Muscle of leg (tissue), 11 donors: ENCODE data around the gene ZBTB7C. TPM values are rescaled to one million over a fixed set of nuclear protein-coding genes. Genes with fewer than 3 reads are reported as not detected.
A peak's percentile ranks its signal among the peaks of the same experiment; 100 is the strongest.

Experiments used
- DNase-seq: peaks from one replicate; pipeline ENCODE4 v3.0.0; 2013
- H3K27ac ChIP-seq: one replicate; pipeline ENCODE4 v1.5.1; 2013; ENCODE audit warnings: mild to moderate bottlenecking, low read length, control low read depth
- H3K27me3 ChIP-seq: one replicate; pipeline ENCODE4 v1.6.1; 2013; ENCODE audit warnings: low read length; ENCODE audit not compliant: control insufficient read depth, insufficient read depth
- H3K36me3 ChIP-seq: one replicate; pipeline ENCODE4 v1.6.1; 2013; ENCODE audit warnings: low read length; ENCODE audit not compliant: control insufficient read depth, insufficient read depth
- H3K4me1 ChIP-seq: one replicate; pipeline ENCODE4 v1.6.1; 2013; ENCODE audit warnings: low read length; ENCODE audit not compliant: control insufficient read depth, insufficient read depth
- H3K4me3 ChIP-seq: one replicate; pipeline ENCODE4 v1.5.1; 2013; ENCODE audit warnings: low read length, control low read depth
- H3K9me3 ChIP-seq: replicated peaks from 2 replicates; pipeline ENCODE4 v1.6.1; 2013; ENCODE audit warnings: low read depth, low read length; ENCODE audit not compliant: control insufficient read depth
- WGBS: methylation state at CpG from one replicate; pipeline ENCODE4 v1.1.5; 2013; ENCODE audit warnings: missing lambda C conversion rate; ENCODE audit not compliant: insufficient coverage; 5-methylcytosine and 5-hydroxymethylcytosine counted together
- polyA plus RNA-seq, 8 donors: library from polyadenylated mRNA; unstranded; fragments of 120-200 nt; gene quantifications; one replicate each; pipeline versions ENCODE4 v1.2.1 to v1.2.3, GENCODE V29; 2013; ENCODE audit warnings: inconsistent platforms in 1 of 8, low replicate concordance in 1 of 8; ENCODE audit not compliant: insufficient read length in 8 of 8, insufficient read depth in 1 of 8
- total RNA-seq: library from RNA; stranded (reverse); fragments of 120-200 nt; gene quantifications from one replicate; pipeline ENCODE4 v1.2.4, GENCODE V29; 2013

The ZBTB7C gene
- total and polyA plus RNA-seq, 9 donors: 2.8 to 5.6 (median 4.1) TPM

GRCh38 chr18:48132797-48133655, 276.2 kb downstream of the ZBTB7C start:
- peak overlapping the region; percentile 31 for H3K27ac ChIP-seq

GRCh38 chr18:48131042-48131441, 278.1 kb downstream of the ZBTB7C start:
- Histone ChIP-seq H3K4me3 (no peak overlapping the region), H3K4me1 (peaks cover 38% of the 10 kb centered on the region), H3K27ac (no peak overlapping the region), H3K27me3 (peaks cover 14% of the 10 kb centered on the region), H3K36me3 (no peaks in the 10 kb centered on the region), H3K9me3 (no peaks in the 10 kb centered on the region)
- no peak for DNase-seq
- 97% methylated on average over 6 of the region's 9 CpGs for WGBS

More at GRCh38 chr18:48132797-48133655, 276.2 kb downstream of the ZBTB7C start:
- Histone ChIP-seq H3K36me3 (no peaks in the 10 kb centered on the region), H3K4me1 (peaks cover 41% of the 10 kb centered on the region), H3K27me3 (peaks cover 26% of the 10 kb centered on the region), H3K9me3 (no peaks in the 10 kb centered on the region), H3K4me3 (no peak overlapping the region)
- WGBS: 39% methylated on average over 3 of the region's 6 CpGs
- DNase-seq: peak; percentile 75

- H3K27me3 ChIP-seq: peaks cover 4% of the 10 kb centered on the region
- peak; percentile 91 for DNase-seq
- peak overlapping the region; percentile 13 for H3K27ac ChIP-seq
- WGBS: 20% methylated on average over 1 of the region's 7 CpGs
- no peaks in the 10 kb centered on the region for H3K36me3 ChIP-seq
- H3K9me3 ChIP-seq: no peaks in the 10 kb centered on the region
- peaks cover 36% of the 10 kb centered on the region for H3K4me1 ChIP-seq
- no peak overlapping the region for H3K4me3 ChIP-seq
Measured at GRCh38 chr18:48129621-48130082, 279.5 kb downstream of the ZBTB7C start.

GRCh38 chr18:48127606-48128005, 281.6 kb downstream of the ZBTB7C start:
- peaks cover 49% of the 10 kb centered on the region for H3K4me1 ChIP-seq
- WGBS: 40% methylated on average over 12 of the region's 12 CpGs
- H3K4me3 ChIP-seq: no peak overlapping the region
- DNase-seq: peak; percentile 88
- H3K27ac ChIP-seq: no peak overlapping the region
- no peaks in the 10 kb centered on the region for H3K27me3 ChIP-seq
- no peaks in the 10 kb centered on the region for H3K36me3 ChIP-seq
- H3K9me3 ChIP-seq: no peaks in the 10 kb centered on the region

- no peaks in the 10 kb centered on the region for H3K27me3 ChIP-seq
- WGBS: 100% methylated on average over 1 of the region's 3 CpGs
Measured at GRCh38 chr18:48126240-48126639, 282.9 kb downstream of the ZBTB7C start.

GRCh38 chr18:48125724-48126123, 283.5 kb downstream of the ZBTB7C start:
- H3K4me3 ChIP-seq: no peak overlapping the region
- peaks cover 51% of the 10 kb centered on the region for H3K4me1 ChIP-seq
- H3K27ac ChIP-seq: no peak overlapping the region
- no peaks in the 10 kb centered on the region for H3K9me3 ChIP-seq
- DNase-seq: no peak
- no CpG with 5 or more reads among the region's 6 CpGs for WGBS
- no peaks in the 10 kb centered on the region for H3K27me3 ChIP-seq
- H3K36me3 ChIP-seq: no peaks in the 10 kb centered on the region

More at GRCh38 chr18:48126240-48126639, 282.9 kb downstream of the ZBTB7C start:
- Histone ChIP-seq H3K9me3 (no peaks in the 10 kb centered on the region), H3K4me3 (no peak overlapping the region), H3K36me3 (no peaks in the 10 kb centered on the region), H3K4me1 (peaks cover 51% of the 10 kb centered on the region), H3K27ac (no peak overlapping the region)
- DNase-seq: no peak

GRCh38 chr18:48124857-48125626, 284.1 kb downstream of the ZBTB7C start:
- Histone ChIP-seq H3K4me1 (peaks cover 47% of the 10 kb centered on the region), H3K4me3 (no peak overlapping the region), H3K36me3 (no peaks in the 10 kb centered on the region), H3K9me3 (no peaks in the 10 kb centered on the region), H3K27me3 (no peaks in the 10 kb centered on the region), H3K27ac (no peak overlapping the region)
- DNase-seq: no peak
- WGBS: 41% methylated on average over 8 of the region's 10 CpGs

GRCh38 chr18:48123941-48124340, 285.2 kb downstream of the ZBTB7C start:
- H3K4me1 ChIP-seq: peaks cover 37% of the 10 kb centered on the region
- no peak for DNase-seq

GRCh38 chr18:48123324-48123723, 285.9 kb downstream of the ZBTB7C start:
- no peak overlapping the region for H3K27ac ChIP-seq
- H3K9me3 ChIP-seq: no peaks in the 10 kb centered on the region
- no peaks in the 10 kb centered on the region for H3K36me3 ChIP-seq
- peaks cover 35% of the 10 kb centered on the region for H3K4me1 ChIP-seq
- no peaks in the 10 kb centered on the region for H3K27me3 ChIP-seq
- WGBS: 47% methylated on average over 5 of the region's 6 CpGs
- no peak overlapping the region for H3K4me3 ChIP-seq
- no peak for DNase-seq

More at GRCh38 chr18:48123941-48124340, 285.2 kb downstream of the ZBTB7C start:
- Histone ChIP-seq H3K9me3 (no peaks in the 10 kb centered on the region), H3K27ac (no peak overlapping the region), H3K36me3 (no peaks in the 10 kb centered on the region), H3K27me3 (no peaks in the 10 kb centered on the region), H3K4me3 (no peak overlapping the region)
- WGBS: 83% methylated on average over 4 of the region's 4 CpGs

- Histone ChIP-seq H3K27me3 (no peaks in the 10 kb centered on the region), H3K27ac (no peak overlapping the region), H3K36me3 (no peaks in the 10 kb centered on the region), H3K4me1 (peaks cover 32% of the 10 kb centered on the region), H3K4me3 (no peak overlapping the region), H3K9me3 (no peaks in the 10 kb centered on the region)
- no CpG with 5 or more reads among the region's 4 CpGs for WGBS
- no peak for DNase-seq
Measured at GRCh38 chr18:48122816-48123215, 286.4 kb downstream of the ZBTB7C start.
